Umbilical cord (tissue), 2 donors: ENCODE data around the gene HPSE2. TPM values are rescaled to one million over a fixed set of nuclear protein-coding genes. Genes with fewer than 3 reads are reported as not detected.

Experiments used
- DNase-seq: peaks from one replicate; pipeline ENCODE4 v3.0.0-alpha.2; 2015; ENCODE audit warnings: low spot score
- total RNA-seq: library from RNA; depleted of rRNA; stranded (reverse); fragments of >200 nt; gene quantifications from one replicate; pipeline ENCODE4 v1.2.3, GENCODE V29; 2014; ENCODE audit warnings: low replicate concordance; ENCODE audit not compliant: insufficient read depth

HPSE2 gene
- total RNA-seq, 1 donor from 2014 or later = 18.8 TPM

DNA sequence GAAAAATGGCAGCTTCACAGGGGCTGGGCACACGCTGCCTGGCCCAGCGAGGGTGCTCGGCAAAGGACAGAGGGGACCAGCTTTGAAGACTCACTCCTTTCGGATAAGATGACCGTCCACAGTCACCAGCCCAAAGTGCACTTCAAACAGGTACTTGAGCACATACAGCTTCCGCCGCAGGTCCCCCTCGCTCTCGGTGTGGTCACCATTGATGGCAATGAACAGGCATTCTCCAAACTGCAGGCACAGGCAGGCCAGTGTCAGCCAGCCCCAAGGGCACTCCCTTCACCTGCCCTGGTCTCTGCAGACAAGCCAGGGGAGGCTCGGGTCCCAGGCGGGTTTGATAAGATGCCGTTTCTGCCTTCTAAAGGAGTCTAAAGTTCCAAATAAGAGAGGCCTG lies 800.5 kb downstream of the HPSE2 start:
- DNase-seq = no peak

DNA sequence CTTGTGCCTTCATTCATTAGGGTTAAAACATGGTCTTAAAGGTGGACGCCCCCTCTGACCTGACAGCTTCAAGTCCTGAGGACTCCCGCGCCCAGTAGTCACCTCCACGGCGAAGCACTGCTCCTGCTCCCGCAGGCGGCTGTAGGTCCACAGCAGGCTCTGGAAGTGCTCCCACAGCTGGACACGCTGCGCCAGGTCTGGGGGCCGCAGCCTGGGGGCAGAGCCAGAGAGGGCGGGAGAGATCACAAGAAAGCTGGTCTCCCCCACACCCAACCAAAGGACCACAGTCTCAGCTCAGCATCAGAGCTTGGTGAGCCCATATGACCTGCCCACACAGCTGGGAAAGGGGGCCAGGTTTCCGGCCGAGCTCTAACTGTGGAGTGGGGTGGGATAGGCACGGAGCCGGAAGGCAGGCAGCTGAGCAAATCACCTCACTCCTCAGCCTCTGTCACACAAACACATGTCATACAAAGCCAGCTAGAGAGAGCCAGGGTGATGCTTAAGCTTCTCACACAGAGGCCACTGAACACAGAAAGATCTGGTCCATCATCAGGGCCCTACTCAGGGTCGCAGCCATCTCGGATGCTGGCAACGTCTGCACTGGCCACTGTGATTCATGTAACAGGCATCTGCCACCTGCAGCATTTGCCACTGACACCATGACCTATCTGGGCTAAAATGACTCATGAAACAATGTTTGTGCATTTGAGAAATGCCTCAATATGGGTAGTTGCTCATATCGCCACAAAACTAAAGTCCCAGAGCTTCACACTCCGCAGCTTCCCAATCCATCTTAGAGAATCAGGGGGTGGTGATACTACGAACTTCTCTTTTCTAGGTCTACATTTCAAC lies 801.5 kb downstream of the HPSE2 start:
- no peak for DNase-seq

DNA sequence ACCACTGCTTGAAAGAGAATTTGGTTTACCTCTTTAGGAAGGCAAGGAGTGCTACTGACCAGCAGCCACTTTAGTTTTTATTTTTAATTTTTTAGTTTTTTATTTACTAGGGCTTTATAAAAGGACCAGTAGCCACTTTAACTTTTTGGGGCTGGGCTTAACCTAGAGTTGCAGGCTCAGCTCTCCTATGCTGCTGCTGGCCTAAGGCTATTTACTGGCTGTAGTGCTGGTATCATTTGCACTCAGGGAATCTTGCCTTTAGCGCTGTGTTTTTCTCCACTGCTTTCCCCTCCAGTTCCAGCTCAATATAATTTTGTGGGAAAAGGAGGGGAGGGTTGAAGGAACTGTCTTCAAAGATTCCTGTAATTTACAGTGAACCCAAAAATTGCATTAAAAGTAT lies 802.3 kb downstream of the HPSE2 start:
- no peak for DNase-seq

DNA sequence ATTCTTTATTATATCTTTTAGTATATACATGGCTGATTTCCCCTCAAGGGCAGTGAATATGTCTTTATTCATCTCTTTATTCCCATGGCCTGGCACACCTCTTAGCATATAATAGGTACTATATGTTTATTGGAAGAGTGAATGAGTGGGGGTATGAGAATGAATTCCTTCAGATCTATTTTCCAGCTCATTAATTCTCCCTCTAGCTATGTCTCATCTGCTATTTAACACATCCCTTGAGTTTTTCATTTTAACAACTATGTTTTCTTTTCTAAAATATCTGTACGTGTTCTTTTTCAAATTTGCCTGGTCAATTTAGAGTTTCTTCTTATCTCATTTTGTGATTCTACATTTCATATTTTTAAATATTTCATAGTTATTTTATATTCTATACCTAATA lies 803.3 kb downstream of the HPSE2 start:
- DNase-seq = no peak

DNA sequence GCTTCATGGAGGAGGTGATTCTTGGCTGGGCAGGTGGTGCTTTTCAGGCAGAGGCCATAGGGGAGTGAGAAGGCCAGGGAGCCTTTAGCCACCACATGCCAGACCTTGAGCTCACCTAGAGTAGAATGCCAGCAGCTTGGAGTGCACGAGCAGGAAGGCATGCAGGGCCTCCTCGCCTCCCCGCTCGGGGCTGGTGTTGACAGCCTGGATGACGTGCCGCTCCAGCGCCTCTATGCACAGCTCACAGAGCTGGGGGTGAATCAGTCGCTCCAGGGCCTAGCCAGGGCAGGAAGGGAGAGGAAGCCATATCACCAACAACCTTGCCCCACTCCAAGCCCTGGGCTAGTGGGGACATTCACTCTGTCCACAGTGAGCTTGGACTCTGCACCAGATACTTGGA lies 804.6 kb downstream of the HPSE2 start:
- no peak for DNase-seq

DNA sequence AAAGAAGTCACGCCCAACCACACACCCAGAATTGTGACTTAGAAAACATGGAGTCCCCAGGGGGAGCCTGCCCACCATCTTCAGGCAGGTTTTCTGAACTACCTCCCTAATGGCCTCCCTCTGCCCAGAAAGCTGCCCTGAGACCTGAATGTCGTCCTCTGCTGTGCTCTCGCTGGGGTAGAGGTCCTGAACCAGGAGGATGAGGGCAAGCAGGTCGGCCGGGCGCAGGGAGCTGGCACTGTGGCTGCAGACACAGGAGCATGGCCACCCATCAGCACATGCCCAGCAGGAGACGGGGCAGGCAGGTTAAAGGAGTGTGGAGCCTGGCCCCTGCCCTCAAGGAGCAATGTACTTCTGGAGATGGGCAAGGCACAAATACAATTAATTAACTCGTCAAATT lies 805.2 kb downstream of the HPSE2 start:
- no peak for DNase-seq

DNA sequence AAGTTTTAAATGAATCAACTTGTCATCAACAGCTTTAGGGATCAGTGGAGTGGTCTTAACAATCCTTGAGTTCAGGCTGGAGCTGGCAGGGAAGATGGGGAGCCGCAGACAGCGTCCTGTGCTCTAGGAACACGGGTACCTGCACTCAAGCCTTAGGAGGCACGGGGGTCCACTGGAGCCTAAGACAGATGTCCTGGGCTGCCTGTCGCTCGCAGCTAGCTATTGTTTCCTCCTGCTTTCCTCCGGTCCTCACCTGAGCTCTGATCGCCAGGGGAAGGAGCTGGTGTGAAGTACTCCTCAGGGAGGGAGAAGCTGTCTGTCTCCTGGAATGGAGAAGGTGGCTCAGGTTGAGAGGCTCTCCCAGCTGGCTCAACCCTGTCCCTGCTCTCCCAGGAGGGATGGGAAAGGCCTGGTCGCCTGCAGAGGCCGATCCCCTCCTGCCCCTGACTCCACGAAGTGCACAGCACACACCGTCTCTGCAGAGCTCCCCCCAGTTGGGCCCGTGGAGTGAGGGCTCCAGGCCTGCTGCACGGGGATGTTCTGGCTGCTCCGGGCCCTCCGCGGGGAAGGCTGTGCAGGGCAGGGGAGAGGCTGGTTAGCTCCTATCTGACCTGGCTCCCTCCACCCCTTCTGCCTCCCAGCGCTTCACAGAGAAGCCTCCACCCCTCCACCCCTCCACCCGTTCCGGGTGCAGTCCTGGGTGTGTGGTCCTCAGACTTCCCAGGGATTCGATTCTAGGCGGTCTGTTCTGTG lies 806.2 kb downstream of the HPSE2 start:
- no peak for DNase-seq

DNA sequence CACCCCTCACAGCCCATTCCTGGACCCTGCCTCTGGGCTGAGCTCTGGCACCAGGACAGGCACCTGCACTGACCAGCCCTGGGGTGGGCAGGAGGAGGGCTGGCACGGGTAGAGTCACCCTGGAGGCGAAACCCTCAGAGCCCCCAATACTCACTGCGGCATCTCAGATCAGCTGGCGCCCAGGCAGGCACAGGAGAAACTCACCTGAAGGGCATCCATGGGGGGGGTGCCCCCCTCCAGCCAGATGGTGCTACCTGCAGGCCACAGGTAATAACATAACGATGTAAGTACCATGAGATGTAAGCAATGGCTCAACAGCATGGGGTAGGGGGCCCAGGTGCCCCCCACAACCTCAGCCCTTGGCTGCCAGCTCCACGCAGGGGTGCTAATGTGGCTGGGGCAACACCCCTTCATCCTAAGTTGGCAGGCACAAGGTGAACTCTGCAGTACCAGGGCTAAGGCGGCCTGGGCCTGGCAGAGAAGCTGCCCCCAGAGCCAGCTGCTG lies 808.6 kb downstream of the HPSE2 start:
- no peak for DNase-seq

DNA sequence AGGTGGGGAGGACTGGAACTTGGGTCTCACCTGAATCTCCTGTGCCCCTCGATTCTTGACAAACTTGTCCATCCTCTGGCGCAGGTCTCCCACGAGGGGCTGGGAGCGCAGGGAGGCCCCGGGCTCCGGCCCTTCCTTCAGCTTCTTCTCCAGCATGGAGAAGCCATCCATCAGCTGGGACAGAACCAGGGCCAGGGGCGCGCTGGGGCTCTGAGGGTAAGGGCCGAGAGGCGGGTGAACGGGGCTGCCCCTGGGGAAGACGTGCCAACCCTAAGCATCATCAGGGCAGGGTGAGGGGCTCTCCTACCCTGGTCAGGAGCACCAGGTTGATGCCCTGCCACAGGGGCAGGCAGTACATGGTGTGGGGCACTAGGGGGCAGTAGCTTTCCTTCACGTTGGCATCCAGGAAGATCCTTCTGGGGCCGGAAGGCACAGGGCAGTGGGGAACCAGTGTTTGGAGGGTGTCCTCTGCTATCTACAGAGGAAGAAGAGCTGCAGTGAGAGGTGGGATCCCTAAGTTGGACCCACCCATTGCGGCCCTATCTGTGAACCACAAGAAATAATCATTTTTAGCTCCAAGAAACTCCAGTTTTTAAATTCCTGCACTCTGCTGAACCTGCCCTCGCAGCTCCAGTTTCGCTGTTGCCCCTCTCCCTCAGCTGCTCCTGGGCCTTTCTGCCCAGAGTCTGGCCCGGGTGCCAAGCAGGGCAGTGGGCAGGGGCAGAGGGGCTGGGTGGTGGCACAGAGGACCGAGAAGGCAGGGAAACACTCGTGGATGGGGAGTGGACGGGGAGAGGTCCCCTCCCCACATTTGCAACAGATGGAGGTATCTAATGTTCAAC lies 809.9 kb downstream of the HPSE2 start:
- DNase-seq = no peak

DNA sequence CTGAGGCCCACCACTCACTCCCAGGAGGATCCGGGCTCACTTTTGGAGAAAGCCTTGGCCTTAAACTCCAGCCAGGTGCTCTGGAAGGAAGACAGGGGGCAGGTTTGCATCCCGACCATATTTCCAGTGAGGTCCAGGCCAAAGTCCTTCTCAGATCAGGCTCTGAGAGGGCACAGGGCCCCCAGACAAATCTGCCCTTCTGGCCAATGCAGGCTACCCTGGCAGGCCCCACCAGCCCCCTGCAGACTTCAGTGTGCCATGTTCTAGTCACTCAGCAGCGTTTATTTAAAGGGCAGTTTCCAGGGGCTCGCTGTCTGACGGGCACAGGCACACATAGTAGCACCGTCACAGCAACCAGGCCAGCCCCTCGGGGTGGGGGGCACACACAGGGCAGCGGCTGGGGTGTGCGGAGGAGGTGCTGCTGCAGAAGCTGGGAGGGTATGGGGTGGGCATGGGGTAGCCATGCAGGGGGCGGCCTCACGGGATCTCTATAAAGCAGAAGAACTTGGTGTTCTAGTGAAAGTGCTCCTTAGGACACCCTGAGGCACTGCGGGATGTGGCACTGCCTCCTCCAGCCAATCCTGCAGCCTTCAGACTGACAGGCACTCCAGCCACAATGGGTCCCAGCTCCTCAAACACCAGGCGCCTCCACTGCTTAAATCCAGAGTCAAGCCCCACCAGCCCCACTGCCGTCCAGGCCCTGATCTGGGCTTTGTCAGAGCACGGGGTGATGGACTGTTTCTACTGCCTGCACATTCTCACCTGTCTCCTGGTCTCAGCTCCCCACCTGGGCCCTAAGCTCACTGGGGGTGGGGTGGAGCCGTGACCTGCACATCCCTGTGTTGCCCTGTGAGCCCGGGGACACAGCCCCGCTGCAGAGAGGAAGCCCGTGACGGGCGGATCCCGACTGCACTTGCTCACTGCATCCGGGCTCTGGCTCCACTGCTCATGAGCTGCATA lies 811.1 kb downstream of the HPSE2 start:
- DNase-seq = peak; percentile 42

DNA sequence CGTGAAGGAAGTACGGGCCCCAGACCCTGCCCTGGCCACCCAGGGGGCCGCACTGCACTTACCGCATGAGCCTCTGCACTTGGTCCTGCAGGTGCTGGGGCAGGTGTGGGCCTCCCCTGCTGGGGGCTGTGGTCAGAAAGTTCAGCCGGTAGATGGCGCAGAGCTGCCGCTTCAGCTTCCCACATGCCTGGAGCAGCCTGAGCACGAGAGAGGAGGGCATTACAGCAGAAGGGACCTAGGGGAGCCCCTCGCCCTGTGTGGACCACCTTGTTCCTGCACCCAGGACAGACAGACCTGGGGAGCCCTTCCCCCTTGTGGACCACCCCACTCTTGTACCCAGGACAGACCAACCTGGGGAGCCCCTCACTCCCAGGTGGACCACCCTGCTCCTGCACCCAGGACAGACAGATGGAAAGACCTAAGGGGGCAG lies 811.9 kb downstream of the HPSE2 start:
- DNase-seq = peak; percentile 12

DNA sequence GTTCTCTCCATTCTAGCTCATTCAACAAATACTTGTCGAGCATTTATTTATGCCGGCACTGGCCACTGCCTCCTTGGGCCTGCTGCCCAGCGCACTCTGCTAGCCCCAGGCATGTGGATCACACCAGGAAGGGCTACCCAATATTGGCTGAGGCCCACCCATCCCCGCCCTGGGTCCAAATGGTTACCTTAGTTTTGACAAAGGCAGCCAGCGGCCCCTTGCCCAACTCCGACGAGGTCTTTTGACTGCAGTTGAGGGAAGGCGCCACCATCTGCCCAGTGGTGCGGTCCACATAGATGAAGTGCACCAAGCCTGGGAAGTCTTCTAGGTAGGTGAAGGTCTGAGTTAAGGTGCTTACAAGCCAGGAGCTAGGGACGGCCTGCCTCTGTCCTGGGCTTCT lies 813.5 kb downstream of the HPSE2 start:
- DNase-seq = no peak

DNA sequence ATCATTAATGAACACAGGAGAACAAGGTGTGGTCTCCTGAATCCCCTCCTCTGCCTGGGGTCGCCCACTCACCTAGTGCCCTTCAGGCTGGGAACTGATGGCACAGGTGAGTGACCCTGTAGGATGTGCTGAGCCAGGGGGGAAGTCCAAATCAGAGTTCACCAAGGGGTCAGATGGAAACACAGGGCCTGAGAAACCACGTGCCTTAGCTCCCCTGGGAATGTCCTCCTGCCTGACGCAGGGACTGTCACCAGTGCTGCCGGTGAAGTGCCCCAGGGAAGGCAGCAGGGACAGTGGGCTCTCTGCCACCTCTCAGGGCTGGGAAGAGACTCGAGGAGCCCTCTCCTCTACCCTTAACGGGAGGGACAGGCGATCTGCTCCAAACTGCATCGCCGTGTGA lies 814.9 kb downstream of the HPSE2 start:
- no peak for DNase-seq

DNA sequence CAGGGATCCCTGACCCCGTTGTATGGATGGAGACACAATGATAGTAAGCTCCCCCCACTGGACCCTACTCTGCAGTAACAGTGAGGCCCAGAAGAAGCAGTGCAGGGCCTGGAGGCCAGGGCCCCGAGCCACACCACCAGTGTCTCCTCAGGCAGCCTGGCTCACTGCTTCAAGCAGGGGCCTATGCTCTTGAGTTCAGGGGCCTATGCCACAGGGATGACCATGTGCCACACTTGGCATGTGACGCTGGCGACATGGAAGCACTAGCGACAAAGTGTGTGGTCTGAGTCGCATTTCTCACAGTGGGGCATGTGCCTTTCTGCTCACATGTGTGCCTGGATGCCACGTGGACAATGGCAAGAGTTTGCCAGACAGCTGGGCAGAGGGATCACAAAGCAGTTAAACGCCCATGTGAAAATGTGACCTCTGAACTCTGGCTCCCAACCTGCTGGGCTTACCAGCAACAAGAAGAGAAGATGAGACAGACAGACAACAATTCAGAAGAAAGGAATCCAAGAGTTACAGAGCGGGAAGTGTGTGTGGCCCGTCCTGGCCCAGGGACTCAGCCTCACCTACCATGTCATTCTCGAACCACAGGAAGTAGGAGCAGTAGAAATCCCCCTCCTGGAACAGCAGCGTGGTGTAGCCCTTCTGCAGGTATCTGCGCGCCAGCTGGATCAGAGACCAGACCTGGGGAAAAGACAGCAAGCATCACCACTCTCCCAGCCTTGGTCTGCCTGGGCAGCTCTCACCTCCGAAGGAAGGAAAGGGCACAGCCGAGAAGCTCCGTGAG lies 816.0 kb downstream of the HPSE2 start:
- DNase-seq = no peak

DNA sequence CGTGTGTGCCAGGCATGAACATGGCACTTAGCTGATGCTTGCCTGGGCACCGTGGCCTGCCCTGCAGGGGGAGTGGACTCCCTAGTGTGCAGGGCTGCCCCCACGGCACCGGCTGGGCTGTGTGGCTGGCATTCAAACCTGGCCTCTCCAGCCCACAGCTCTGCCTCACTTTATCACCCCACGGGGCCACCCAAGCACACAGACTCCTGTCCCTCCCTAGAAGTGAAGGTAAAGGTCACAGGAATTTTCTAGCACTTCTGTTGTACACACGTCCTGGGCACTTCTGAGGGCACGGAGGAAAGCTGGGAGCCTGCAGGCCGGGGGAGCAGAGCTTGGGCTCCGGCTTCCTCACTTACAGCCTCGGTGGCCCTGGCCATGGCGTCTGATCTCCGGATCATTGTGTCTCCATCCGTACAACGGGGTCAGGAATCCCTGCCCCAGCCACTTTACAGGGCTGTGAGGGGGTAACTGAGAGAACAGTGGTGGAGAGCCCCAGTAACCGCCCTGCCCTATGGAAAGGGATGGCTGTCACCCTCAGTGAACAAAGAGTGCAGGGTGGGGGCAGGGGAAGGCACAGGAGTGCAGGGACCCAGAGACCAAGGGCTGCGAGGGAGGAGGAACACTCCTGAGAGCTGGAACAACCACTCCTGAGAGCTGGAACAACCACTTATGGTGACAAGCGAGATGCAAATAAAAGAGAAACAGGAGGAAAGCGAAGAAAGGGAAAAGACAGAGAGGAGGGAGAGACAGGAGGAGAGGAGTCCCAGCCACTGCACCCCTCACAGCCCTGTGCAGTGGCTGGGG lies 816.8 kb downstream of the HPSE2 start:
- DNase-seq = no peak

DNA sequence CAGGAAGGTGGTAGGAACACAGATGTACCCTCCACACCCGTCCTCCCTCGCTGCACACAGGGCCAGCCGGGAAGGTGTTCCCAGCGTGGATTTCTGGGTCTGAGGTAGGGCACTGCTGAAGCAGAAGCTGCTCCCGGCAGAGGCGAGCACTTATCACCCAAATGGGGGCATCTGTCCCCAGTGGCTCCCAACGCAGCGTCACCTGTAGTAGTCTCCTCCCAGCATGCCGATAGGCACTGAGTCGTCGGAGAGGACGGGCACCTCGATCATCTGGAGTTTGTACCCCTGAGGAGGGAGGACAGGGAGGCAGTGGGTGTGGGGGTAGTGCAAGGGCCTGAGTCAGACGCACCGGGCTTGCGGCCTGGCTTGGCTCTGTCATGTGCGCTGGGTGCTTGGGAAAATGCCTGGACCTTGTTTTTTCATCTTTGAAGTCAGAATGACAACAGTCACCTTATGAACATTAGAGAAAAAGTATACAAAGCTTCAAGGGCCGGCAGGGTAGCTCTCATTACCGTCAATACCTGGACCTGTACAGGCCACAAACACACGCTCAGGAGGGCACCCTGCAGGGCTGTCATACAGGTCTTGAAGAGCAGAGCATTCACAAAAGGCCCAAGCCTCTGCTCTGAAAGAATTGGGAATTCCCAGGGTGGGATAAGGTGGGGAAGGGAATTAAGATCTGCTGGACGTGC lies 817.5 kb downstream of the HPSE2 start:
- DNase-seq = no peak

DNA sequence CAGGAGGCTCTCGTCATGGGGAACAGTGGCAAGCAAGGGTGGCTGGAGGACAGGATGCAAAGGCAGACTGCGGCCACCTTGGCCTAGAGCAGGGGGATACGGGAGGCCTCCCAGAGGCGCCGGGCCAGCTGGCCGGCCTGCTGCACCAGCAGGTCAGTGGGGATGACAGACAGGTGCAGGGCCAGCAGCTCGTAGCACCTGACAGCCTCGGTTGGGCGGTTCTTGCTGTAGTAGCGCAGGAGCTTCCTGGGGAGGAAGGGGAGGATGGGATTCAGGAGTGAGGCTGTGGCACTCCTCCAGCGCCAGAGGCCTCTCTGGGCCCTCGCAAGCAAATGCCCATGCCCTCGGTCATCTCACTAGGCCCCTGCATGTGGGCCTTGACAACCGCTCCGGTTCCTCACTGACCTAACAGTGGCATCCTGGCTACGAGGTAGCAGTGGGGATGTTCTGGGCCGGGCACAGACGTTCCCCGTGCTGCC lies 818.1 kb downstream of the HPSE2 start:
- DNase-seq = no peak
